ENCODE measurements around the gene RIT2. TPM values are rescaled to one million over a fixed set of nuclear protein-coding genes. Genes with fewer than 3 reads are reported as not detected.

Gene RIT2
- total RNA-seq, 1 donor from 2014 or later: not detected

- no peaks in the 10 kb centered on the region for H3K36me3 ChIP-seq (ENCODE audit: control insufficient read depth, insufficient read depth, low read length)
- DNase-seq (ENCODE audit: low read depth): no peak
- TF ChIP-seq CTCF (IDR thresholded peaks at IDR 0.05; ENCODE audit: insufficient read depth, low read length, poor library complexity, severe bottlenecking): no peak
- H3K4me3 ChIP-seq (ENCODE audit: low read depth, low read length): no peak overlapping the region
- H3K27me3 ChIP-seq (ENCODE audit: control insufficient read depth, insufficient read depth, low read length): no peaks in the 10 kb centered on the region
These were observed 157.1 kb downstream of the RIT2 start for GRCh38 chr18:42958353-42958752.

- Histone ChIP-seq H3K27me3 (ENCODE audit: control insufficient read depth, insufficient read depth, low read length) (no peaks in the 10 kb centered on the region), H3K4me3 (ENCODE audit: low read depth, low read length) (no peak overlapping the region), H3K36me3 (ENCODE audit: control insufficient read depth, insufficient read depth, low read length) (no peaks in the 10 kb centered on the region)
- DNase-seq (ENCODE audit: low read depth): no peak
- TF ChIP-seq CTCF (IDR thresholded peaks at IDR 0.05; ENCODE audit: insufficient read depth, low read length, poor library complexity, severe bottlenecking): no peak
These were observed 159.2 kb downstream of the RIT2 start for GRCh38 chr18:42956287-42956686.

GRCh38 chr18:42954887-42955286 lies 160.6 kb downstream of the RIT2 start:
- no peak for DNase-seq (ENCODE audit: low read depth)
- no peaks in the 10 kb centered on the region for H3K27me3 ChIP-seq (ENCODE audit: control insufficient read depth, insufficient read depth, low read length)
- H3K4me3 ChIP-seq (ENCODE audit: low read depth, low read length): no peak overlapping the region
- no peaks in the 10 kb centered on the region for H3K36me3 ChIP-seq (ENCODE audit: control insufficient read depth, insufficient read depth, low read length)
- no peak for TF ChIP-seq CTCF (IDR thresholded peaks at IDR 0.05; ENCODE audit: insufficient read depth, low read length, poor library complexity, severe bottlenecking)

GRCh38 chr18:42953306-42953705 lies 162.2 kb downstream of the RIT2 start:
- no peak for TF ChIP-seq CTCF (IDR thresholded peaks at IDR 0.05; ENCODE audit: insufficient read depth, low read length, poor library complexity, severe bottlenecking)
- no peak for DNase-seq (ENCODE audit: low read depth)
- Histone ChIP-seq H3K36me3 (ENCODE audit: control insufficient read depth, insufficient read depth, low read length) (no peaks in the 10 kb centered on the region), H3K27me3 (ENCODE audit: control insufficient read depth, insufficient read depth, low read length) (no peaks in the 10 kb centered on the region), H3K4me3 (ENCODE audit: low read depth, low read length) (no peak overlapping the region)

GRCh38 chr18:42950732-42951131 lies 164.8 kb downstream of the RIT2 start:
- no peak for TF ChIP-seq CTCF (IDR thresholded peaks at IDR 0.05; ENCODE audit: insufficient read depth, low read length, poor library complexity, severe bottlenecking)
- Histone ChIP-seq H3K4me3 (ENCODE audit: low read depth, low read length) (no peak overlapping the region), H3K27me3 (ENCODE audit: control insufficient read depth, insufficient read depth, low read length) (no peaks in the 10 kb centered on the region)

GRCh38 chr18:42948831-42949230 lies 166.7 kb downstream of the RIT2 start:
- no peak for DNase-seq (ENCODE audit: low read depth)
- no peaks in the 10 kb centered on the region for H3K36me3 ChIP-seq (ENCODE audit: control insufficient read depth, insufficient read depth, low read length)
- no peak overlapping the region for H3K4me3 ChIP-seq (ENCODE audit: low read depth, low read length)
- no peak for TF ChIP-seq CTCF (IDR thresholded peaks at IDR 0.05; ENCODE audit: insufficient read depth, low read length, poor library complexity, severe bottlenecking)
- H3K27me3 ChIP-seq (ENCODE audit: control insufficient read depth, insufficient read depth, low read length): no peaks in the 10 kb centered on the region

More at GRCh38 chr18:42950732-42951131, 164.8 kb downstream of the RIT2 start:
- no peak for DNase-seq (ENCODE audit: low read depth)
- no peaks in the 10 kb centered on the region for H3K36me3 ChIP-seq (ENCODE audit: control insufficient read depth, insufficient read depth, low read length)
